Urinary bladder (tissue), 4 donors: Measurements from ENCODE around the gene PLPP3. TPM values are rescaled to one million over a fixed set of nuclear protein-coding genes. Genes with fewer than 3 reads are reported as not detected.
"Not testable (repeated sequence)": the region's sequence is repeated elsewhere in the genome, so short reads cannot be mapped to it uniquely, and the experiment has no call there.

Experiments
- DNase-seq: peaks from one replicate; pipeline ENCODE4 v3.0.0-alpha.2; 2015; ENCODE audit errors: extremely low spot score
- H3K27ac ChIP-seq: one replicate; pipeline ENCODE4 v1.5.1; 2013; ENCODE audit warnings: low read depth, mild to moderate bottlenecking, moderate library complexity
- H3K36me3 ChIP-seq: one replicate; pipeline ENCODE4 v1.6.1; 2013; ENCODE audit warnings: mild to moderate bottlenecking, moderate library complexity; ENCODE audit not compliant: insufficient read depth
- H3K4me1 ChIP-seq: one replicate; pipeline ENCODE4 v1.6.1; 2013; ENCODE audit warnings: mild to moderate bottlenecking, moderate library complexity; ENCODE audit not compliant: insufficient read depth
- H3K4me3 ChIP-seq: one replicate; pipeline ENCODE4 v1.5.1; 2013; ENCODE audit warnings: low read depth, low read length
- WGBS: extraction: QIAGEN DNeasy Blood & Tissue Kit; methylation state at CpG from one replicate; pipeline ENCODE4 v1.1.7; 2013; 5-methylcytosine and 5-hydroxymethylcytosine counted together
- polyA plus RNA-seq: library from polyadenylated mRNA; stranded (reverse); fragments of 200-250 nt; gene quantifications from one replicate; pipeline ENCODE4 v1.2.3, GENCODE V29; 2013
- total RNA-seq: library from RNA; depleted of rRNA; stranded (reverse); fragments of >200 nt; gene quantifications from one replicate; pipeline ENCODE4 v1.2.3, GENCODE V29; 2014
- donor health status: healthy with polysubstance abuse.
- donor health status: healthy.

The PLPP3 gene
- total RNA-seq: 256 TPM
- polyA plus RNA-seq: 263 TPM

DNA sequence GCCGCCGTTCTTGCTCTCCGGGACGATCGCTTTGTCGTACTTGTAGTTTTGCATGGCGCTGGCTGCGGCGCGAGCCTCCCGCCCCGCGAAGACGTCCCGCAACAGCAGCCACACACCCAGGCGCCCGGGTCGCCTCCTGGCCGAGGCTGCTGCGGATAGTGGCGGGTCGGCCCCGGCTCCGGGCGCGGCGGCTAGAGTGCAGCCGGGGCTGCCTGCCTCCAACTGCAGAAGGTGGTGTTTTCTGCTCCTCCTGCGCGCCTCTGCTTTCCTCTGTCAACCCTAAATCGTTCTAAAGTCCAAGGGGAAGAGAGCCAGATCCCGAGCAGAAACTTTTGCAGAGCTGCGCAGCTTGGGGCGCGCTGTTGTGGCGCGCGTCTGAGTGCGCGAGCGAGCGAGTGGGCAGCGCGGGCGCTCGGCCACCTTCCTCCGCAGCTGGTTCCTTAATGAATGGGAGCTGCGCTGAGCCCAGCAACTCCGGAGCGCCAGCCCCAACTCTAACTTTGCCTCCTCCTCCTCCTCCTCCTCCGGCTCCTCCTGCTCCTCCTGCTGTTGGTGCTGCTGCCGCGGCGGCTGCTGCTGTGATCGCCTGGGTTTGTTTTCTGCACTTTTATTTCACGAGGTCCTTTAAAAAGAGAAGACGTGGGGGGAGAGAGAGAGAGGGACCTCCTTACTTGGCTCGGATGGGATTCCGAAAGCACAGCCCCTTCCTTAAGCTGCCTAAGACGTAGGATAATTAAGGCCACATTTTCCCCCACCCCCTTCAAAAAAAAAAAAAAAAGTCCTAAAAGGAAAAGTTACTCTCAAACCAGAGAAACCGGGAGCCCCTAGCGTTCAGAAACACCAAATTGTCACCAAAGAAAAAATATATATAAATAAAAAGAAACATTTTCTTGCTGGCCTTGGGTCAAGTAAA, at the start of gene PLPP3:
PLPP3 (minus strand) TSS at position 601 of the 913 bp plus-strand sequence; CDS start at position 54, 547 bp downstream.
- Histone ChIP-seq H3K27ac (peak within 1 kb of the TSS; percentile 90), H3K4me3 (peak within 1 kb of the TSS; percentile 93), H3K4me1 (no peaks in the 10 kb centered on the region), H3K36me3 (no peaks in the 10 kb centered on the region)
- WGBS: under 1% methylated on average over 62 of the region's 62 CpGs
- DNase-seq: peak; percentile 91

DNA sequence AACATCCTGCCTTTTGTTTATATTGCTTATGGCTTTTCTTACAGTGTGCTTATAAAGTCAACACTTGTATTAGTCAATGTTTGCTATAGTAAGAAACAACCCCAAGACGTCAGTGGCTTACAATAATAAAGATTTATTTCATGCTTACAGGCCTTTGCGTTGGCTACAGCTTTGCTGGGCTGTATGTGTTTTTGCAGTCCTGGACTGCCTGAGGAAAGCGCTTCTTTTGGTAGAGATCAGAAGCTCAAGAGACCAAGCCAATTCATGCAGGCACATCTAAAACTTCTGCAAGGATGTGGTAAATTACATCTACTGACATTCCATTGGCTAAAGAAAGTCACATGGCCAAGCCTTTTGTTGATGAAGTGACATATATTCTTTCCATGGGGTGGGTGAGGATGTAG, 48.3 kb upstream of the PLPP3 start:
- H3K27ac ChIP-seq: no peak overlapping the region
- no peaks in the 10 kb centered on the region for H3K4me1 ChIP-seq
- no peak for DNase-seq
- WGBS: 64% methylated on average over 3 of the region's 3 CpGs
- H3K36me3 ChIP-seq: no peaks in the 10 kb centered on the region
- H3K4me3 ChIP-seq: no peak overlapping the region

DNA sequence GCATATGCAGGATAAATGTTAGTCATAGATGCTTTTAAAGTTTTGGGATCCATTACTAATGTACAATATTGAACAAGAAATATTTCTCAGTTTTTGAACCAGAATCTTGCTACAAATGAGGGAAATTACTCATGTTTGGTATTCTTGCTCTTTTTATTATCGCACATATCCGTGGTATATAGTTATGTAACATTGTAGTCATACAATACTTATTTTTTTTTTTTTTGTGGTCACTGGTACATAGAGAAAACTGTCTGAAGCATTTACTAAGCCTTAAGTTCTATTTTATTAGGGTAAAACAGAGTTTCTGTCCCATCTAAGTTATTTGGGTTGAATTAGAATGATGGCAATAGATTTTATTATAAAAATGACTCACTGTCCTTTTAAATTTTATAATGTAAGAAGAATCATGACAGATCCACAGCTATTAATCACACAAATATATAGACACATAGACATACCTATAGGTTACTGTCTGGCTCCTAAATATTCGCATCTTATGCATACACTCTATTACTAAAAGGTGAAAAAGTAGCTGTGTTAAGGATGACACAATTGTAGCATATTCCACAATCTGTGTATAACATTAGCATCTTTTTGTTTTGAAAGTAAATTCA, 47.8 kb upstream of the PLPP3 start:
- Histone ChIP-seq H3K27ac (no peak overlapping the region), H3K4me3 (no peak overlapping the region), H3K4me1 (no peaks in the 10 kb centered on the region), H3K36me3 (no peaks in the 10 kb centered on the region)
- WGBS: 67% methylated on average over 3 of the region's 3 CpGs
- no peak for DNase-seq

DNA sequence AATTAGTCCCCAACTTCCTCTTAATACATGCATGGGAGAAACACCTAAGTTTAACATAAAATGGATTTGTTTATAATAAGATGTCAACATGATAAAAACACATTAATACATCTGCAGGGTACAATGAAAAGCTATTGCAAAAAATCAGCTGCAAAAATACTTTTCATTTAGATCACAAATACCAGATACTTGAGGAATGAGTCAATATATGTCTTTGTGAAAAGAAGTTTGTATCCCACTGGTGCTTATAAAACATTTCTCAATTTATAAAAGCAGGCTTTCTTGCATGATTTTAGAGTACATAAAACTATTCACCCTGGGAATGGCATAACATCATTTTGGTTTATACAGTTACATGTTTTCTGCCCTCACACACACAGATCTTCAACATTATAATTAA, 47.2 kb upstream of the PLPP3 start:
- H3K4me1 ChIP-seq: no peaks in the 10 kb centered on the region
- no peak for DNase-seq
- H3K27ac ChIP-seq: no peak overlapping the region
- H3K4me3 ChIP-seq: no peak overlapping the region
- no peaks in the 10 kb centered on the region for H3K36me3 ChIP-seq

DNA sequence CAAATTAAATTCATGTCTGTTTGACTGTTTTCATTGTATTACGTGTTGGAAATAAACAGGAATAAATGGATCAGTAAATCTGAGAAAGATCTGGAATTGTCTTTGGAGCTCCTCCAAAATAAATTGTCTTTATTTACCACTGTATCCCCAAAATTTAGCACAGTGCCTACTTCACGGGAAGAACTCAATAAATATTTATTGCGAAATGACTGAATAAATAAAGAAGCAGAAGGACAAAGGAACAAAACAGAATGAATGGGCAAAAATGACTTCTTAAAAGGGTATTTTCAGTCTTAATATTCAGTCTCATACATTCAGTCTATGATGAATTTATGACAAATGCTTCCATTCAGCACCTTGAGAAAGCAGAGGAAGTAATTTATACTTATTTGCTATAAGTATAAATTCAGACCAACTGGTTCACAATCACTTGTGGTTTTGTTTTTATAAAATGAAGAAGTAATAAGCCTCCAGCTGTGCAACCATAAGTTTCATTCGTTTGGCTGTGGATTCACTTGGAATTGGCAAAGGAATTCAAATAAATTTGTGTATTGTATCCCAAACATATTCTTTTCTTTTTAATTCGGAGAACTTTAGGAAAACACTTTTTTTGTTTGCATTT, 46.6 kb upstream of the PLPP3 start:
- H3K4me1 ChIP-seq: no peaks in the 10 kb centered on the region
- DNase-seq: no peak
- H3K27ac ChIP-seq: no peak overlapping the region
- no peak overlapping the region for H3K4me3 ChIP-seq
- WGBS: 57% methylated on average over 5 of the region's 5 CpGs
- H3K36me3 ChIP-seq: no peaks in the 10 kb centered on the region

DNA sequence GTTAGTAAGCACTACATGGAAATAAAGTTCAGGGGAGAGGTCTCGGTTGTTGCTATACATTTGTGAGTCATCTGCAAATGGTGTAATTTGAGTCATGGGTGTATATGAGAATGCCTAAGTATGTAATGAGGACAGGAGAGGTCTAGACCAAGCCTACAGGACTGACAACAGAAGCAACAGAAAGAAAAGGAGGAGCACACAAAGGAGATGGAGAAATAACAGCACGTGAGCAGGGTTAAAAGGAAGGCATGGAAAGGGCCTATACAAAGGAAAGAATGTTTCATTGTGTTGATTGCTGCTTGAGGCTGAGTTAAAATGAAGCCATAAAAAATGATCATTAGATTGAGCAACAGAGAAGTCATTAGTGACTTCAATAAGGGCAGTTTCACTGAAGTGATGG, 37.8 kb upstream of the PLPP3 start:
- WGBS: 82% methylated on average over 2 of the region's 2 CpGs
- Histone ChIP-seq H3K27ac (no peak overlapping the region), H3K4me1 (no peaks in the 10 kb centered on the region), H3K36me3 (no peaks in the 10 kb centered on the region), H3K4me3 (no peak overlapping the region)
- no peak for DNase-seq

DNA sequence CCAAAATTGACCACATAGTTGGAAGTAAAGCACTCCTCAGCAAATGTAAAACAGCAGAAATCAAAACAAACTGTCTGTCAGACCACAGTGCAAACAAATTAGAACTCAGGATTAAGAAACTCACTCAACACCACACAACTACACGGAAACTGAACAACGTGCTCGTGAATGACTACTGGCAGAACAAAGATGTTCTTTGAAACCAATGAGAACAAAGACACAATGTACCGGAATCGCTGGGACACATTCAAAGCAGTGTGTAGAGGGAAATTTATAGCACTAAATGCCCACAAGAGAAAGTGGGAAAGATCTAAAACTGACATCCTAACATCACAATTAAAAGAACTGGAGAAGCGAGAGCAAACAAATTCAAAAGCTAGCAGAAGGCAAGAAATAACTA, 31.4 kb upstream of the PLPP3 start:
- not testable (repeated sequence) for DNase-seq, H3K4me1 ChIP-seq, H3K27ac ChIP-seq, H3K4me3 ChIP-seq, H3K36me3 ChIP-seq
- 86% methylated on average over 6 of the region's 6 CpGs for WGBS

DNA sequence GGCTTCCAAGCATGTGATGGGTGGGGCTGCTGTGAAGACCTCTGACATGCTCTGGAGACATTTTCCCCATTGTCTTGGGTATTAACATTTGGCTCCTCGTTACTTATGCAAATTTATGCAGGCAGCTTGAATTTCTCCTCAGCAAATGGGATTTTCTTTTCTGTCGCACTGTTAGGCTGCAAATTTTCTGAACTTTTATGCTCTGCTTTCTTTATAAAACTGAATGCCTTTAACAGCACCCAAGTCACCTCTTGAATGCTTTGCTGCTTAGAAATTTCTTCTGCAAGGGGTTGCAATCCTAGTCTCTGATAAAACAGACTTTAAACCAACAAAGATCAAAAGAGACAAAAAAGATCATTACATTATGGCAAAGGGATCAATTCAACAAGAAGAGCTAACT, 30.7 kb upstream of the PLPP3 start:
- not testable (repeated sequence) for DNase-seq, H3K36me3 ChIP-seq, H3K4me3 ChIP-seq, H3K27ac ChIP-seq, H3K4me1 ChIP-seq
- 59% methylated on average over 2 of the region's 2 CpGs for WGBS

DNA sequence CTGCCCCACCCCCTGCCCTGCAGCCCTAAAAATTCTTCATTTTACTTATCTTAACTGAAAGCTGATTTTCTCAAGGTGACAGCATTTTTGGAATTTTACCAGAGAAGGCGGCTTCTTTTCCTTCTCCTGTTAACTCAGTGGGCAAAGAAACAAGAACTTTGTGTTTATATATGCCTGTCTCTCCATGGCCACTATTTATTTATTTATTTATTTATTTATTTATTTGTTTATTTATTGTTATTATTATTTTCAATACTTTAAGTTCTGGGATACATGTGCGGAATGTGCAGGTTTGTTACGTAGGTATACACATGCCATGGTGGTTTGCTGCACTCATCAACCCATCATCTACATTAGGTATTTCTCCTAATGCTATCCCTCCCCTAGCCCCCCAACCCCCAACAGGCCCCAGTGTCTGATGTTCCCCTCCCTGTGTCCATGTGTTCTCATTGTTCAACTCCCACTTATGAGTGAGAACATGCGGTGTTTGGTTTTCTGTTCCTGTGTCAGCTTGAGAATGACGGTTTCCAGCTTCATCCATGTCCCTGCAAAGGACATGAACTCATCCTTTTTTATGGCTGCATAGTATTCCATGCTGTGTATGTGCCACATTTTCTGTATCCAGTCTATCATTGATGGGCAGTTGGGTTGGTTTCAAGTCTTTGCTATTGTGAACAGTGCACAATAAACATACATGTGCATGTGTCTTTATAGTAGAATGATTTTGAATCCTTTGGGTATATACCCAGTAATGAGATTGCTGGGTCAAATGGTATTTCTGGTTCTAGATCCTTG, 16.2 kb upstream of the PLPP3 start:
- WGBS: 96% methylated on average over 5 of the region's 5 CpGs
- not testable (repeated sequence) for H3K27ac ChIP-seq, H3K4me1 ChIP-seq, H3K36me3 ChIP-seq, H3K4me3 ChIP-seq, DNase-seq

DNA sequence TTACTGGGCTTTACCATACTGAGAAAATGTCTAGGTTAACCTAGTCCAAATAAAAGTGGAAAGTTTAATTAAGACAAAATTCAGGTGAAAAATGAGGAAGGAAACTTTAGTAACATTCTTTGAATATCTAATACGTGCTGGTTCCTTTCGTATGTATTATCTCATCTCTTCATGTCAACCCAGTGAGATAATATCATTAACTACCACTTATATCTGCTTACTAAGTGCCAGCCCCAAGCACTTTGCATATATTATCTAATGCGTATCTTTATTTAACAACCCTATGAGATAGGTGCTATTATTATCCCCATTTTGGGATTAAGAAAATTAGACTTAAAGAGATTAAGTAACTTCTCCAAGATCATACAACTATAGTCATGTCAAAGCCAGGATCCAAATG, 12.5 kb upstream of the PLPP3 start:
- 64% methylated on average over 3 of the region's 3 CpGs for WGBS
- no peak for DNase-seq
- no peaks in the 10 kb centered on the region for H3K4me1 ChIP-seq
- H3K36me3 ChIP-seq: no peaks in the 10 kb centered on the region
- H3K27ac ChIP-seq: no peak overlapping the region
- no peak overlapping the region for H3K4me3 ChIP-seq

DNA sequence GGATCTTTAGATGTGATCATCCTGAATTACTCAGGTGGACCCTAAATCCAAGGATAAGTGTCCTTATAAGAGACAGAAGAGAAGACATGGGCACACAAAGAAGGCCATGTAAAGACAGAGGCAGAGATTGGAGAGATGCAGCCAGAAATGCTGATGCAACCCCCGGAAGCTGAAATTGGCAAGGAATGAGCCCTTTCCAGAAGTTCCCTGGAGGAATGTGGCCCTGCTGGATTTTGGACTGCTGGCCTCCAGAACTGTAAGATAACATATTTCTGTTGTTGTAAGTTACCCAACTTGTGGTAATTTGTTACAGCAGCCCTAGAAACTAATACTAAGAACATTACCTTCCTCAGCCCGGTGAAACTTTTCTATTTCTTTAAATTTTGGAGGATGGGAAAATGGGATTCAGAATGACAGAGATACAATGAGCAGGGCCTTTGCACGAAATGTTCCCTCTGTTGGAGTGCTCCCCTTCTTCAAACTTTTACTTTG, 11.2 kb upstream of the PLPP3 start:
- H3K36me3 ChIP-seq: no peaks in the 10 kb centered on the region
- no peak for DNase-seq
- no peak overlapping the region for H3K4me3 ChIP-seq
- WGBS: 89% methylated on average over 3 of the region's 3 CpGs
- H3K4me1 ChIP-seq: no peaks in the 10 kb centered on the region
- H3K27ac ChIP-seq: no peak overlapping the region

DNA sequence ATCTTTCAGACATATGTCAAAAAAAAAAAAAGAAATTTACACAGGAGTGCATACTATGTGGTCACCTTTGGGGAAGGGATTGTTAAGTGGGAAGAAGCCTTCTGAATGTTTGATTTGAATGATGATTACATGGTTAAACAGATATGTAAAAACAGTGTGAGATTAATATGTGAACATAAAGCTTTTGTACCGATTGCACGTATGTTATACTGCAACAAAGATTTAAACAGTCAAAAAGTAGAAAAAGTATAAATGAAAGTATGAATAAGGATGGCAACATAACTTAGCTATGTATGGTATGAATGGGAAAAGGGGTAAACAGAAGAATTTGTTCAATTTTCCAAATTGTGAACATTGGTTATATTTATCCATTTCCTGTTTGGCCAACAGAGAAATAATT, 10.0 kb upstream of the PLPP3 start:
- no peak overlapping the region for H3K4me3 ChIP-seq

DNA sequence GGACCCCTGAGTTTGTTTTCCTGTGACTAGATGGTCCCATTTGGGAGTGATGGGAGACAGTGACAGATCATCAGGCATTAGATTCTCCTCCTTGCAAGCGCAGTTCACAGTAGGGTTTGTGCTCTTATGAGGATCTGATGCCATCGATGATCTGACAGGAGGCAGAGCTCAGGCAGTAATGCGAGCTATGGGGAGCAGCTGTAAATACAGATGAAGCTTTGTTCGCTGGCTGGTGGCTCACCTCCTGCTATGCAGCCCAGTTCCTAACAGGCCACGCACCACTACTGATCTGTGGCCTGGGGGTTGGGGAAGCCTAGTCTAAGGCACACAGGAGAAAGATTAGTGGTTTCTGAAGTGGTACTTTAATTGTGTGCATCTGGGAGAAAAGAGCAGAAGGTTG, 7.1 kb upstream of the PLPP3 start:
- H3K36me3 ChIP-seq: no peaks in the 10 kb centered on the region
- no peaks in the 10 kb centered on the region for H3K4me1 ChIP-seq
- H3K4me3 ChIP-seq: no peak overlapping the region
- no peak overlapping the region for H3K27ac ChIP-seq
- DNase-seq: no peak
- WGBS: 91% methylated on average over 5 of the region's 5 CpGs

More for the DNA sequence above, 10.0 kb upstream of the PLPP3 start:
- no peak for DNase-seq
- Histone ChIP-seq H3K27ac (no peak overlapping the region), H3K4me1 (no peaks in the 10 kb centered on the region), H3K36me3 (no peaks in the 10 kb centered on the region)
- 93% methylated on average over 2 of the region's 2 CpGs for WGBS
